ENCODE results near the gene PLCH2. TPM values are rescaled to one million over a fixed set of nuclear protein-coding genes. Genes with fewer than 3 reads are reported as not detected.

PLCH2 gene
- total RNA-seq, 1 experiment from 2014 or later: not detected

GRCh38 chr1:2528016-2528415 is 51.9 kb downstream of the PLCH2 start:
- DNase-seq (ENCODE audit: low read depth): no peak

GRCh38 chr1:2528611-2528965 is 52.5 kb downstream of the PLCH2 start:
- DNase-seq (ENCODE audit: low read depth): no peak

GRCh38 chr1:2528966-2529783 is 53.1 kb downstream of the PLCH2 start:
- no peak for DNase-seq (ENCODE audit: low read depth)

- no peak for DNase-seq (ENCODE audit: low read depth)
These were observed 53.9 kb downstream of the PLCH2 start, which contains the start of gene HES5 for GRCh38 chr1:2529784-2530512. TSS of gene HES5 (minus strand) at chr1:2530263. CDS start at chr1:2530164, 99 bp downstream.

- DNase-seq (ENCODE audit: low read depth): no peak
These were observed 54.6 kb downstream of the PLCH2 start for GRCh38 chr1:2530513-2531361.

DNA sequence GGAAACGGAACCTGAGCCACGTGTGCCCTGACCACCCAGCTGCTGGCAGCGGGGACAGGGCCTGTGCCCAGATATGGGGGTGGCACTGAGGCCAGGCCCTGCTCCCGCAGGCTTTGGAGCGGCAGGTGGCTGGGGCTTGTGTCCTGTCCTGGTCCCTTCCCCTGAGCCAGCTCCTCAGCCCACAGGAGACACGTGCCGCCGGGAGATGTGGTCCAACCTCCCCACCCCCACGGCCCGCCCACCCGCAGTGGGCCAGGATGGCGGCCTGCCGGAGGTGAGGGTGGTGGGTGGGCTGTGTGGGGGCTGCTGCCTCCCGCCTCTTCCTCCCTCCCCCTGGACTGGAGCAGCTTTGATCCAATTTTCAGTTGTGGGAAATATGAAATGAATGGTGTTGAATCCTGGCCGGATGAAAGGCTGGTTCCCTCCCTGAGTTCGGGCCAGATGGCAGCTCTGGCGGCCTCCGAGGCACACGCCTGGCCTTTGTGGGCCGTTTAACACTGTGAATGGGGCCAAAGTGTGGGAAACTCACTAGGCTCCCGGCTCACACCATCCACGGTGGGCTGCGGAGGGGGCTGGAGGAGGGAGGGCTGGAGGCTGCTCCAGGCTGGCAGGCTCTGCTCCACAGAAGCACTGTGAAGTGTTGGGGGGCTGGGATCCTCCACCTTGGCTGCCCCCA is 56.5 kb downstream of the PLCH2 start:
- DNase-seq (ENCODE audit: low read depth): no peak

- DNase-seq (ENCODE audit: low read depth): no peak
These were observed 57.3 kb downstream of the PLCH2 start for GRCh38 chr1:2533365-2533764.

DNA sequence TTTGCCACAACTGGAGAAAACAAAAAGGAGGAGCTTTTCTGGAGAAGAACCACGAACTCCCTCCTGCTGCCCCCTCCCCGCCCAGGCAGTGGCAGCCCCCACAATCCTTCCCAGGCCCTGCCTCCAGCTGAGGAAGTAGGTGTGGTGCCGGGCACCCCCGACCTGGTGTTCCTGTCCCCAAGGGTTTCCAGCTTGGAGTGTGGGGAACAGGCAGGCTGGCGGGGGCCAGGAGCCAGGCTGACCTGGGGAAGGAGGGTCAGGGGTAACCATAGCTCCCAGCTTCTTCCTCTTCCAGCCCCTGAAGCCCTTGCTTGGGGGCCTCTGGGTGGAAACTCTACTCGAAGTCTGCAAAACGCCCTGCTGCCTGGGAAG is 58.2 kb downstream of the PLCH2 start:
- no peak for DNase-seq (ENCODE audit: low read depth)

DNA sequence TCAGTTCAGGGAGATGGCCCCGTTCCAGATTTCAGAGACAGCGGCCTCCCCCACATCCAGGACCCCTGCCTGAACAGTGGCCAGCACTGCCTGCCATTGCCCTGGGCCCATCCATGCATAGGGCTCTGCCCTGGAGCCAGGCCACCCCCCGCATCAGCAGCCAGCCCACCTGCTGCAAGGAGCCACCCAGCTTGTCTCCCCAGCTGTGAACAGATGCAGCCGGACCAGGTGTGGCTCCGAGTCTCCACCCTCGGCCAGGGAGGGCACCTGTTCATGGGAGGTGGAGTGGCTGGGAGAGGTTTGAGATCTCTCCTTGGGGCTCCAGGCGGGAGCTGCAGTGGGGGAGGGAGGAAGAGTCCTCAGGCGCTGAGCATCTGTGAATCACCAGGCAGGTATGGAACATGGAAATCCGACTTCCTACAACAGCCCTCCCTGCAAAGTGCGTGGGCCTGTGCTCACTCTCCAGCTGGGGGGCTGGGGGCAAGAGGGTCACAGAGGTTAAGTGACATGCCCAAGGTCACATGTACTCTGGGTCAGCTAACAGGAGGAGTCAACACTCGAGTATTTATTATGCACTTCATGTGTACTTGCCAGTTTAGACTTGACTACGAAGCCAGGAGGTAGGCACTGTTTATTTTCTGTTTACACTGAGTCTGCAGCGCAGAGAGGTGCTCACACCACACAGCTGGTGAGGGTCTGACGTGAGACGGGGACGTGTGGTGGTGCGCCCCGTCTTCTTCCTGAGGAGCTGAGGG is 58.8 kb downstream of the PLCH2 start:
- no peak for DNase-seq (ENCODE audit: low read depth)

DNA sequence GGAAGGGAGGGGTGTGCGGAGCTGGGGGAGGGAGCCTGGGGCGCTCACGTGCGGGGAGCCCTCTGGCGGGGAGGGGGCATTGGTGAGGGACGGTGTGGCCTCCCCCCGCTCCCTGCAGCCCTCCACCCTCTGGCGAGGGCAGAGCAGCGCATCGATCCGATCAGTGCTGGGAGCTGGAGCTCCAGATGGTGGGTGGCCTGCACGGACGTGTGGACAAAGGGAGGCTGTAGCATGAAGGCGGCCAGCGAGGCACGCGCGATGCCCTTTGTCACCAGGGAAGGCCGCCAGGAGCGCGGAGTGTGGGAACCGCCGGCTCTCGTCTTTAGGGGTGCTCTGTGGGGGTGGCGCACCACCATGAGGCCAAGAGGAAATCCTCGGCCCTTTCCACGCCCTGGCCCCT is 59.4 kb downstream of the PLCH2 start:
- DNase-seq (ENCODE audit: low read depth): no peak

DNA sequence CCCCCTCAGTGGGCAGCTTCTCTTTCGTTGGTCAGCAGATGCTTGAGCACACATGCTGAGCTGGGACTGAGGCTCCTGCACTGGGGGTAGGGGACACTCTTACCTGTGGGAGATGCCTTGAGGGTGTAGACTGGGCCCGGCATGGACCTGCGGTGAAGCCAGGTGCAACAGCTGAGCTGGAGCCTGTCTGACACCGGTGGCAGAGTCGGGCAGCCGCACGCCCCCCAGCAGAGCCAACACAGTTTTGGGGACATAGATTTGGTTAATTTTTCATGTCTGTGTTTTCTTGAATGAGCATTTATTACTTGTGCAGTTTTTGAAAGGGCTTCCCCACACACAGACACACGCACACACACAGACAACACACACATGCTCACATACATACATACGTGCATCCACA is 59.9 kb downstream of the PLCH2 start:
- no peak for DNase-seq (ENCODE audit: low read depth)

DNA sequence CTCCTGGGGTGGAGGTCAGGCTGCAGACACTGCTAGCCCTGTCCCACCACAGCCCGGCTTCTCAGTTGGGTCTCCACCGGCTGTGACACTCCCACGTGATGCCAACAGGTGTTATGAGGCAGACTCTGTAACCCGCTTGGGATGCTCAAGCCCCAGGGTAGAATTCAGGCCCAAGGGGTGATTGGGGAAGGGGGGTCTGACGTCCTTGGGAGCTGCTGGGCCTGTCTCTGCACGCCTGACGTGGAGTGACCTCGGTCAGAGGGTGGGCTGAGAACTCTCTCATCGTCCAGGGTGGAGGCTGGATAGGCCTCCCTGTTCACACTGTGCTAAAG is 61.7 kb downstream of the PLCH2 start:
- DNase-seq (ENCODE audit: low read depth): no peak

DNA sequence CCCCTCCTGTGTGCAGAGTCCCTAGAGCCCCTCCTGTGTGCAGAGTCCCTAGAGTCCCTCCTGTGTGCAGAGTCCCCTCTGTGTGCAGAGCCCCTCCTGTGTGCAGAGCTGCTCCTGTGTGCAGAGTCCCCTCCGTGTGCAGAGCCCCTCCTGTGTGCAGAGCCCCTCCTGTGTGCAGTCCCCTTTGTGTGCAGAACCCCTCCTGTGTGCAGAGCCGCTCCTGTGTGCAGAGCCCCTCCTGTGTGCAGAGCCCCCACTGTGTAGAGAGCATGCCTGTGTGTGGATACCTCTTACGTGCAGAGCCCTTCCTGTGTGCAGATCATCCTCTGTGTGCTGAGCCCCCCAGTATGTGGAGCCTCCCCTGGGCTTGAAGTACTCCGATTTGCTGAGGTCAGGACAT is 62.3 kb downstream of the PLCH2 start:
- no peak for DNase-seq (ENCODE audit: low read depth)

DNA sequence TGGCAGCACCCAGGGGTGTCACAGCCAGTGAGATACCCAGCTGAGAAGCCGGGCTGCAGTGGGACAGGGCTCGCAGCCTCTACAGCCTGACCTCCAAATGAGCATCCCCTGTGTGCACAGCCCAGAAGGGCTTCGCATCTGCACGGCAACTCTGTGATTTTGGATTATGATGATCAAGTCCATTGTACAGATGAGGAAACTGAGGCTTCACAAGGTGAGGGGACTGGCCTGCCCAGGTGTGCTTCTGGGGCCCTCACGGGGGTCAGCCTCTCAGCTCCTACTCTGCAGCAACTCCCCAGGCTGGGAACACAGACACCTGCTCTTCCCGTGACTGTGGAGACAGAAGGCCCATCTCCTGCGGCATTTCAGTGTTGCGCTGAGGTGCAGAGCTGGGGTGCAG is 62.8 kb downstream of the PLCH2 start:
- DNase-seq (ENCODE audit: low read depth): no peak

- no peak for DNase-seq (ENCODE audit: low read depth)
These were observed 63.3 kb downstream of the PLCH2 start for GRCh38 chr1:2539312-2539907.

DNA sequence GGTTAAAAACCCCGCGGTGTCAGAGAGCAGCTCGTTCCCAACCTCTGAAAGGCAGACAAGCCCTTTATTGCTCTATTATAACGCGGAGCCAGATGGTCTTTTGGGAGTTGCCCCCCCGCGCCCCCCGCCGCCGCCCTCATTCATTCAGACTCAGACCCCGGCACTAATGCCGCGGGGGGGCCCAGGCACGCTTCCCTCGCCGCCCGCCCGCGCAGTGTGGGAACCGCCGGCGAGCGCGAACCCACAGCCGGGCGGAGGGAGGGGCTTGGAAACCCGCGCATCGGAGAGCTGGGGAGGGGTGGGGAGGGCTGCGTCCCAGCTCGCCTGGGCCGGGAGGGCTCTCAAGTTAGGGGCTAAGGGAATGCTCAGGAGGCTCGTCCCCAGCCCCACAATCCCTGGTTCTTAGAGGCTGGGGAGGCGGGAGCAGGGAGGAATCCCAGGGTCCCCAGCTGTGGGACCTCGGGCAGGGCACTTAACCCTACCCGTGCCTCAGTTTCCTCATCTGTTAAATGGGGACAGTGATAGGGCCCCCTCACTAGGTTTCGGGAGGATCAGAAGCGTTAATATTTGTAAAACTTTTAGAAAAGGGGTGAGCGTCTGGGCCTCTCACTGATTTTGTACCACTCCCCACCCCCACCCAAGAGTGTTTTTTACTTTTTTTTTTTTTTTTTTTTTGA is 64.9 kb downstream of the PLCH2 start:
- DNase-seq (ENCODE audit: low read depth): no peak

DNA sequence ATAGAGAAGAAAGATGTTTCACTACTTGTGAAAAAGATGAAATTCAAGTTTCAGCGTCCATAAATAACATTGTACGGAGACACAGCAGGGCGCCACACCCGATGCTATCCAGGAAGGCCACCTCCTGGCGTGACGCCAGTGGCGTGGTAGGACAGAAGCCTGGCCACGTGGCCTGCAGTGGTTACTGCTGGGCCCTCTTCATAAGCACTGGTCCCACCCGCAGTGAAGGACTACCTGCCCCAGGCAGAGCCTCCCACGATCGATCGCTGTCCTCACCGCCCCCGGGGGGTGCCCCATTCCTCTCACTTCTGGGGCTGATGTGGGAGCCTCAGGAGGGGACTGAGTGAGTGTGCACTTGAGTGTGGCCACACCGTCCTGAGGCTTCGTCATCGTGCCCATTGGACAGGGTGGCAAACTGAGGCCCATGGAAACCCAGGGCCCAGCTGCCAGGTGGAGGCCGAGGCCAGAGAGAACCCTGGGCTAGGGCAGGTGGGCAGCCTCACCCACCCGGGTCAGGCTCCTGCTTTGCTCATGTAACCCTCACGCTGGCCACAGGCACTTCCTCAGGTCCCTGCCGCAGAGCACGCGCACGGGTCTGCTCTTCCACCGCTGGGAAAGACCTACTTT is 65.6 kb downstream of the PLCH2 start:
- no peak for DNase-seq (ENCODE audit: low read depth)

- no peak for DNase-seq (ENCODE audit: low read depth)
These were observed 66.3 kb downstream of the PLCH2 start for GRCh38 chr1:2542246-2542915.

GRCh38 chr1:2543543-2544092 is 67.5 kb downstream of the PLCH2 start:
- DNase-seq (ENCODE audit: low read depth): no peak
